K562 (cell line): ENCODE data around the gene GAPDH. TPM values are rescaled to one million over a fixed set of nuclear protein-coding genes. Genes with fewer than 3 reads are reported as not detected.
A peak's percentile ranks its signal among the peaks of the same experiment; 100 is the strongest.

Experiments used
- ATF7 ChIP-seq: fragments of 450-650 bp; IDR thresholded peaks from 2 replicates; pipeline ENCODE4 v1.7.1; 2014; ENCODE audit warnings: mild to moderate bottlenecking, moderate library complexity
- BCL6 ChIP-seq: fragments of 250-450 bp; sonication (Bioruptor Pico); IDR thresholded peaks from 2 replicates; pipeline ENCODE4 v1.4.0; 2020
- CBX2 ChIP-seq: fragments of 200-600 bp; sonication (generic); IDR thresholded peaks from one replicate; pipeline ENCODE4 v1.6.1; 2012; ENCODE audit warnings: mild to moderate bottlenecking, low read length, inconsistent platforms; ENCODE audit not compliant: insufficient read depth, poor library complexity, severe bottlenecking
- EGR1 ChIP-seq: fragments of 450-650 bp; conservative IDR thresholded peaks from 2 replicates; pipeline ENCODE4 v1.6.1; 2017; ENCODE audit warnings: mild to moderate bottlenecking
- ELF4 ChIP-seq: fragments of 450-650 bp; formaldehyde crosslinking; IDR thresholded peaks from 2 replicates; pipeline ENCODE4 v1.4.0; 2022; ENCODE audit warnings: missing genetic modification characterization
- POLR3G ChIP-seq: IDR thresholded peaks from 2 replicates; pipeline ENCODE4 v1.6.1; 2011; ENCODE audit not compliant: insufficient read length, insufficient replicate concordance; ENCODE audit errors: extremely low read depth
- SFPQ ChIP-seq: fragments of 200-400 bp; formaldehyde crosslinking; IDR thresholded peaks from 2 replicates; pipeline ENCODE4 v1.6.1; 2017; ENCODE audit warnings: mild to moderate bottlenecking, low read depth, low read length, moderate library complexity
- SUPT5H ChIP-seq: fragments of 450-650 bp; IDR thresholded peaks from 2 replicates; pipeline ENCODE4 v1.6.1; 2016
- THAP12 ChIP-seq: fragments of 250-450 bp; sonication (Bioruptor Pico); IDR thresholded peaks from 2 replicates; pipeline ENCODE4 v1.9.0; 2021; ENCODE audit warnings: mild to moderate bottlenecking, inconsistent platforms
- ZC3H4 ChIP-seq: sonication (generic); formaldehyde crosslinking; IDR thresholded peaks from 2 replicates; pipeline ENCODE4 v1.9.0; 2021; ENCODE audit warnings: missing genetic modification reagents, borderline replicate concordance
- ZFP1 ChIP-seq: fragments of 450-650 bp; formaldehyde crosslinking; IDR thresholded peaks from 2 replicates; pipeline ENCODE4 v1.4.0; 2020; ENCODE audit warnings: mild to moderate bottlenecking, mixed read lengths
- ZNF316 ChIP-seq: fragments of 450-650 bp; IDR thresholded peaks from 2 replicates; pipeline ENCODE4 v1.6.1; 2016
- ZNF561 ChIP-seq: fragments of 450-650 bp; formaldehyde crosslinking; conservative IDR thresholded peaks from 2 replicates; pipeline ENCODE4 v1.4.0; 2020; ENCODE audit warnings: mild to moderate bottlenecking, moderate library complexity
- ZNF75A ChIP-seq: fragments of 450-650 bp; formaldehyde crosslinking; IDR thresholded peaks from 2 replicates; pipeline ENCODE4 v1.4.0; 2020; ENCODE audit warnings: mild to moderate bottlenecking
- polyA plus RNA-seq, 8 experiments: library from polyadenylated mRNA; depleted of rRNA in 4 of 8; stranded (reverse) in 5 of 8; unstranded in 3 of 8; fragments of >200 nt; fragmentation: Nextera tagmentation in 2 of 8; fragmentation: Illumina TruSeq in 1 of 8; extraction: Ambion mirVana in 2 of 8; extraction: Trizol in 1 of 8; gene quantifications; 2 replicates each; pipeline versions ENCODE4 v1.2.1 to v1.2.3, GENCODE V29; 2011 to 2014; ENCODE audit warnings: inconsistent platforms in 1 of 8, missing spikeins in 1 of 8
- total RNA-seq, 7 experiments: library from RNA; depleted of rRNA in 6 of 7; stranded (reverse); fragments of >200 nt in 6 of 7; fragmentation: Illumina TruSeq in 2 of 7; extraction: Trizol in 2 of 7; gene quantifications; 2 replicates each; pipeline versions ENCODE4 v1.2.1 to v1.2.3, GENCODE V29; 2011 to 2021; ENCODE audit warnings: low replicate concordance in 1 of 7
- TF ChIP-seq, protein P1 (sequence below): fragments of 200-600 bp; sonication (generic); IDR thresholded peaks from one replicate; pipeline ENCODE4 v1.6.1; 2012; ENCODE audit warnings: mild to moderate bottlenecking, low read depth, low read length, inconsistent platforms

Gene GAPDH
- total and polyA plus RNA-seq, 9 of the 15 experiments (the other 6 are each of a cell fraction or from before 2014, with no cell fraction given) = 2,206 to 6,793 (median 4,217) TPM

- TF ChIP-seq THAP12 (CRISPR knock-in tag) = no peak
- no peak for TF ChIP-seq ZNF75A (CRISPR knock-in tag)
- no peak for TF ChIP-seq CBX2
- no peak for TF ChIP-seq ELF4 (CRISPR knock-in tag)
- no peak for TF ChIP-seq ZNF561 (CRISPR knock-in tag)
- TF ChIP-seq ZFP1 (CRISPR knock-in tag) = no peak
- no peak for TF ChIP-seq SUPT5H
- TF ChIP-seq EGR1 = peak; percentile 91
- TF ChIP-seq POLR3G = no peak
- TF ChIP-seq, protein P1, sequence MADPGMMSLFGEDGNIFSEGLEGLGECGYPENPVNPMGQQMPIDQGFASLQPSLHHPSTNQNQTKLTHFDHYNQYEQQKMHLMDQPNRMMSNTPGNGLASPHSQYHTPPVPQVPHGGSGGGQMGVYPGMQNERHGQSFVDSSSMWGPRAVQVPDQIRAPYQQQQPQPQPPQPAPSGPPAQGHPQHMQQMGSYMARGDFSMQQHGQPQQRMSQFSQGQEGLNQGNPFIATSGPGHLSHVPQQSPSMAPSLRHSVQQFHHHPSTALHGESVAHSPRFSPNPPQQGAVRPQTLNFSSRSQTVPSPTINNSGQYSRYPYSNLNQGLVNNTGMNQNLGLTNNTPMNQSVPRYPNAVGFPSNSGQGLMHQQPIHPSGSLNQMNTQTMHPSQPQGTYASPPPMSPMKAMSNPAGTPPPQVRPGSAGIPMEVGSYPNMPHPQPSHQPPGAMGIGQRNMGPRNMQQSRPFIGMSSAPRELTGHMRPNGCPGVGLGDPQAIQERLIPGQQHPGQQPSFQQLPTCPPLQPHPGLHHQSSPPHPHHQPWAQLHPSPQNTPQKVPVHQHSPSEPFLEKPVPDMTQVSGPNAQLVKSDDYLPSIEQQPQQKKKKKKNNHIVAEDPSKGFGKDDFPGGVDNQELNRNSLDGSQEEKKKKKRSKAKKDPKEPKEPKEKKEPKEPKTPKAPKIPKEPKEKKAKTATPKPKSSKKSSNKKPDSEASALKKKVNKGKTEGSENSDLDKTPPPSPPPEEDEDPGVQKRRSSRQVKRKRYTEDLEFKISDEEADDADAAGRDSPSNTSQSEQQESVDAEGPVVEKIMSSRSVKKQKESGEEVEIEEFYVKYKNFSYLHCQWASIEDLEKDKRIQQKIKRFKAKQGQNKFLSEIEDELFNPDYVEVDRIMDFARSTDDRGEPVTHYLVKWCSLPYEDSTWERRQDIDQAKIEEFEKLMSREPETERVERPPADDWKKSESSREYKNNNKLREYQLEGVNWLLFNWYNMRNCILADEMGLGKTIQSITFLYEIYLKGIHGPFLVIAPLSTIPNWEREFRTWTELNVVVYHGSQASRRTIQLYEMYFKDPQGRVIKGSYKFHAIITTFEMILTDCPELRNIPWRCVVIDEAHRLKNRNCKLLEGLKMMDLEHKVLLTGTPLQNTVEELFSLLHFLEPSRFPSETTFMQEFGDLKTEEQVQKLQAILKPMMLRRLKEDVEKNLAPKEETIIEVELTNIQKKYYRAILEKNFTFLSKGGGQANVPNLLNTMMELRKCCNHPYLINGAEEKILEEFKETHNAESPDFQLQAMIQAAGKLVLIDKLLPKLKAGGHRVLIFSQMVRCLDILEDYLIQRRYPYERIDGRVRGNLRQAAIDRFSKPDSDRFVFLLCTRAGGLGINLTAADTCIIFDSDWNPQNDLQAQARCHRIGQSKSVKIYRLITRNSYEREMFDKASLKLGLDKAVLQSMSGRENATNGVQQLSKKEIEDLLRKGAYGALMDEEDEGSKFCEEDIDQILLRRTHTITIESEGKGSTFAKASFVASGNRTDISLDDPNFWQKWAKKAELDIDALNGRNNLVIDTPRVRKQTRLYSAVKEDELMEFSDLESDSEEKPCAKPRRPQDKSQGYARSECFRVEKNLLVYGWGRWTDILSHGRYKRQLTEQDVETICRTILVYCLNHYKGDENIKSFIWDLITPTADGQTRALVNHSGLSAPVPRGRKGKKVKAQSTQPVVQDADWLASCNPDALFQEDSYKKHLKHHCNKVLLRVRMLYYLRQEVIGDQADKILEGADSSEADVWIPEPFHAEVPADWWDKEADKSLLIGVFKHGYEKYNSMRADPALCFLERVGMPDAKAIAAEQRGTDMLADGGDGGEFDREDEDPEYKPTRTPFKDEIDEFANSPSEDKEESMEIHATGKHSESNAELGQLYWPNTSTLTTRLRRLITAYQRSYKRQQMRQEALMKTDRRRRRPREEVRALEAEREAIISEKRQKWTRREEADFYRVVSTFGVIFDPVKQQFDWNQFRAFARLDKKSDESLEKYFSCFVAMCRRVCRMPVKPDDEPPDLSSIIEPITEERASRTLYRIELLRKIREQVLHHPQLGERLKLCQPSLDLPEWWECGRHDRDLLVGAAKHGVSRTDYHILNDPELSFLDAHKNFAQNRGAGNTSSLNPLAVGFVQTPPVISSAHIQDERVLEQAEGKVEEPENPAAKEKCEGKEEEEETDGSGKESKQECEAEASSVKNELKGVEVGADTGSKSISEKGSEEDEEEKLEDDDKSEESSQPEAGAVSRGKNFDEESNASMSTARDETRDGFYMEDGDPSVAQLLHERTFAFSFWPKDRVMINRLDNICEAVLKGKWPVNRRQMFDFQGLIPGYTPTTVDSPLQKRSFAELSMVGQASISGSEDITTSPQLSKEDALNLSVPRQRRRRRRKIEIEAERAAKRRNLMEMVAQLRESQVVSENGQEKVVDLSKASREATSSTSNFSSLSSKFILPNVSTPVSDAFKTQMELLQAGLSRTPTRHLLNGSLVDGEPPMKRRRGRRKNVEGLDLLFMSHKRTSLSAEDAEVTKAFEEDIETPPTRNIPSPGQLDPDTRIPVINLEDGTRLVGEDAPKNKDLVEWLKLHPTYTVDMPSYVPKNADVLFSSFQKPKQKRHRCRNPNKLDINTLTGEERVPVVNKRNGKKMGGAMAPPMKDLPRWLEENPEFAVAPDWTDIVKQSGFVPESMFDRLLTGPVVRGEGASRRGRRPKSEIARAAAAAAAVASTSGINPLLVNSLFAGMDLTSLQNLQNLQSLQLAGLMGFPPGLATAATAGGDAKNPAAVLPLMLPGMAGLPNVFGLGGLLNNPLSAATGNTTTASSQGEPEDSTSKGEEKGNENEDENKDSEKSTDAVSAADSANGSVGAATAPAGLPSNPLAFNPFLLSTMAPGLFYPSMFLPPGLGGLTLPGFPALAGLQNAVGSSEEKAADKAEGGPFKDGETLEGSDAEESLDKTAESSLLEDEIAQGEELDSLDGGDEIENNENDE = no peak
- TF ChIP-seq ATF7 = no peak
- no peak for TF ChIP-seq SFPQ
- TF ChIP-seq ZNF316 = no peak
- TF ChIP-seq BCL6 (CRISPR knock-in tag) = no peak
- TF ChIP-seq ZC3H4 (CRISPR knock-in tag) = no peak
Measured at GRCh38 chr12:6546016-6546415, 11.7 kb downstream of the GAPDH start (continued).
